H7 (cell line): ENCODE results near the gene TYMP. TPM values are rescaled to one million over a fixed set of nuclear protein-coding genes. Genes with fewer than 3 reads are reported as not detected.

Source experiments
- DNase-seq: peaks from one replicate; pipeline ENCODE4 v3.0.0; 2012
- H3K27me3 ChIP-seq: 2 replicates; pipeline ENCODE4 v1.6.0; 2011; ENCODE audit warnings: mild to moderate bottlenecking, low read length; ENCODE audit not compliant: control insufficient read depth, insufficient read depth
- H3K36me3 ChIP-seq: replicated peaks from 2 replicates; pipeline ENCODE4 v1.5.1; 2011; ENCODE audit warnings: low read length; ENCODE audit not compliant: control insufficient read depth, insufficient read depth
- H3K4me3 ChIP-seq: 2 replicates; pipeline ENCODE4 v1.5.1; 2011; ENCODE audit warnings: low read depth, mild to moderate bottlenecking, control low read depth, low read length, moderate library complexity; ENCODE audit not compliant: insufficient read depth
- total RNA-seq: library from RNA; depleted of rRNA; stranded (reverse); fragments of >200 nt; shearing (Covaris generic); gene quantifications from 2 replicates; pipeline ENCODE4 v1.2.3, GENCODE V29; 2014

Gene TYMP
- total RNA-seq, 1 experiment from 2014 or later, result 0.55 TPM

- DNase-seq, result peak; percentile 37
- Histone ChIP-seq H3K27me3 (peaks cover under 1% of the 10 kb centered on the region; the same call in 1 of the 2 replicates), H3K4me3 (no peak overlapping the region), H3K36me3 (no peaks in the 10 kb centered on the region; the same call in 1 of the 2 replicates)
Measured at GRCh38 chr22:50569896-50570535, 40.2 kb upstream of the TYMP start.

DNA sequence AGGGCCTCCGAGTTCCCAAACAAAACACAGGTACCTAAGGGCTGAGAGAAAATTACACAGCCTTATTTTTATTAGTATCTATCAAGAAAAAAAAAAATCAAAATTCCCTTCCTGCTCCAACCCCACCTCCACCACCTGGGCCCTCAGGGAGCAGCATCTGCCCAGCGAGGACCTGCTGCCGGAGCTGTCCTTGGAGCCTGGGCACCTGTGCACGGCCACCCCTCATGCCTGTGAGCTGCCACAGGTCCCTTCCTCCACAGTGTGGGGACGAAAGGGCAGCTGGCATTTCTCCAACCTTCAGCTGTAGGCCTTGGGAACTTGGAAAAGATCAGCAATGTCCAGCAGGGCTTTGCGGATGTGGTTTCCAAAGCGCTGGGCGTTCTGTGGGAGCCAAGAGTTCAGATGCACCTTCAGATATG, 39.2 kb upstream of the TYMP start:
- DNase-seq, result peak; percentile 23
- Histone ChIP-seq H3K27me3 (peaks cover 8% of the 10 kb centered on the region; the same call in 1 of the 2 replicates), H3K36me3 (no peaks in the 10 kb centered on the region; the same call in 1 of the 2 replicates), H3K4me3 (no peak overlapping the region)

- Histone ChIP-seq H3K4me3 (no peak overlapping the region), H3K27me3 (peaks cover 10% of the 10 kb centered on the region), H3K36me3 (no peaks in the 10 kb centered on the region; the same call in 1 of the 2 replicates)
- peak; percentile 26 for DNase-seq
Measured at GRCh38 chr22:50568626-50569025, 38.8 kb upstream of the TYMP start.

GRCh38 chr22:50567721-50568252, 38.0 kb upstream of the TYMP start:
- Histone ChIP-seq H3K4me3 (no peak overlapping the region), H3K36me3 (no peaks in the 10 kb centered on the region; the same call in 1 of the 2 replicates), H3K27me3 (peaks cover 17% of the 10 kb centered on the region)
- peak; percentile 22 for DNase-seq

GRCh38 chr22:50564289-50564688, 34.5 kb upstream of the TYMP start:
- H3K27me3 ChIP-seq, result peaks cover 20% of the 10 kb centered on the region
- H3K36me3 ChIP-seq, result no peaks in the 10 kb centered on the region; the same call in 1 of the 2 replicates
- H3K4me3 ChIP-seq, result no peak overlapping the region
- DNase-seq, result no peak

DNA sequence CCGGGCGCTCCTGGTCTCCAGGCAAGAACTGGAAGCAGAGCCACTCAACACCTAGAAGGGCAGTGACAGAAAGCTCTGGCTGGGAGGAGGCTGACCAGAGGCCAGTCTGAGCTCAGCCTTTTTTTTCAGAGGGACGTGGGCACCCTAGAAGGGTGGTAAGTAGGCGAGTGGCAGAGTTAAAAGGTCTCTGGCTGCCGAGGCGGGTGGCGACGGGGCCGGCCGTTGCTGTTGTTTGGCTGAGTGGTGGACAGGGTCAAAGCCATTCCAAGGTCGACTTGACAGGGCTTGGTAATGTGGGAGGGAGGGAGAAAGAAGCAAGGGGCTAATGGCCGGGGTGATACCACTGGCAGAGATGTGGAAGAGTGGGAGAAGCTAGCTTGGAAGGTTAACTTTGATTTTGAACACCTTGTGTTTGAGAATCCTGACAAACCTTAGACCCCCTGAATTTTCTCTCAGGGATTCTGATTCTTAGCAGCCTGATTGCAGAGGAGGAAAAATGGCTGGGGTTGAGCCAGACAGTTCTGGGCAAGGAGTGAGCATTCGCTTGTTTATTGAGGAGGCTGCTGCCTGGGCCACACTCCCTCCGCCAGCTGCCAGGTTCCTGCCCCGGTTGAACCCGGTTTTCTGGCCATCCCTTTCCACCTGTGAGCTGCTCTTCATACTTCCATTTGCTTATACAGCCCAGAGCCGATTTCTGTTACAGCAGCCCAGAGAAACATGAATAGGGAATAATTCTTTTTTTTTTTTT, 33.8 kb upstream of the TYMP start:
- H3K4me3 ChIP-seq, result peak overlapping the region; percentile 58
- H3K36me3 ChIP-seq, result no peaks in the 10 kb centered on the region
- DNase-seq, result peak; percentile 70
- H3K27me3 ChIP-seq, result peaks cover 20% of the 10 kb centered on the region

- no peaks in the 10 kb centered on the region for H3K36me3 ChIP-seq
- peak; percentile 99 for DNase-seq
- H3K27me3 ChIP-seq, result peaks cover 20% of the 10 kb centered on the region
- peak within 1 kb of the TSS; percentile 58 for H3K4me3 ChIP-seq
Measured at GRCh38 chr22:50562523-50563412, 33.0 kb upstream of the TYMP start, which contains the start of gene SYCE3. Gene SYCE3 (minus strand): TSS chr22:50562919. CDS start chr22:50556405, 6,514 bp downstream.

DNA sequence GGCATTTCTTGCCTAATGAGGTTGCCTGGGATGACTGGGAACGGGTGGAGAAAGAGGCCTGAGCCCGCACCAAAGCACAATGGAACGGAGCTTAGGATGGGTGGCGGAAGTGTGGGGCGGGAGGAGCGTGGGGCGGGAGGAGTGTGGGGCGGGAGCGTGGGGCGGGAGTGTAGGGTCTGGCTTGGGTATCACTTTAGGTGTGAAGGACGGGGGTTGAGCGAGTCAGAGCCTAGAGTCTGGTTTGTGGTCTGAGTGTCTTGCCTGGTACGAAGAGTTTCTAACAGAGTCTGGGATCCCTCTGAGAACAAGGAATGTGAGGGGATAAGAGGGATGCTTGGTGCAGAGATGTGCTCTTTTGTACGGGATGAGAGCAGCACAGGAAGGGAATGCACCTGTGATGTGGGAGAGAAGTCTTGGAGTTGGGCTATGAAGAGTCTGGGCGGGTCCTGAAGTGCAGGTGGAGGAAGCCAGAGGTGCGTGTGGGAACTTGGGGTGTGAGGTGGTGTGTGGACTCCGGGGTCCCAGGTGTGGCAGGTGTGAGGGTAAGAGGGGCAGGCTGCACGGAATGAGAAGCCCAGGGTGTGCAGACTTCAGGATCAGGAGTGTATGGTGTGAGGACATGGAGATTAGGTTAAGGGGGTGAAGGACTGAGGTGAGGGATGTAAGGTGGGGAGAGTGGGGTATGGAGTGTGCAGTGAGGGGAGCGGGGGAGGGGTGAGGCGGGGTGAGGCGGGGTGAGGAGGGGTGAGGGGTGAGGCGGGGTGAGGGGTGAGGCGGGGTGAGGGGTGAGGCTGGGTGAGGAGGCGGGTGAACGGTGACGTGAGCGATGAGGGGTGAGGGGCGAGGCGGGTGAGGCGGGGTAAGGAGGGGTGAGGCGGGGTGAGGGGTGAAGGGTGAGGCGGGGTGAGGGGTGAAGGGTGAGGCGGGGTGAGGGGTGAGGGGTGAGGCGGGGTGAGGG, 31.9 kb upstream of the TYMP start:
- Histone ChIP-seq H3K4me3 (no peak overlapping the region), H3K36me3 (no peaks in the 10 kb centered on the region), H3K27me3 (peaks cover 20% of the 10 kb centered on the region)
- DNase-seq, result peak; percentile 50

DNA sequence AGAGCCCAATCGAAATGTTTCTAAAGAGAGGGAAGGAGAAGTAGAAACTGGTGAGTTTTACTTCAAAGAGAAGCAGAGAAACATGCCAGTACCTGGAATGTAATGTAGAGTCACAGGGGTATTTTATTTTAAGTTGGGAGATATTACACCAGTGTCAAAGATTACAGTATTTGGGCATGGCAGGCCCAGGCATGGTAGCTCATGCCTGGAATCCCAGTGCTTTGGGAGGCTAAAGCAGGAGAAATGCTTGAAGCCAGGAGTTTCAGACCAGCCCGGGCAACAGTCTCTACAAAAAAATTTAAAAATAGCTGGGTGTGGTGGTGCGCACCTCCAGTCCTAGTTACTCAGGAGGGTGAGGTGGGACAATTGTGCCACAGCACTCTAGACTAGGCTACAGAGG, 30.2 kb upstream of the TYMP start:
- peaks cover 19% of the 10 kb centered on the region for H3K27me3 ChIP-seq
- no peak overlapping the region for H3K4me3 ChIP-seq
- DNase-seq, result no peak
- no peaks in the 10 kb centered on the region for H3K36me3 ChIP-seq

GRCh38 chr22:50556703-50557102, 26.9 kb upstream of the TYMP start:
- no peak overlapping the region for H3K4me3 ChIP-seq
- DNase-seq, result no peak
- H3K27me3 ChIP-seq, result peaks cover 2% of the 10 kb centered on the region
- H3K36me3 ChIP-seq, result no peaks in the 10 kb centered on the region

GRCh38 chr22:50553310-50553709, 23.5 kb upstream of the TYMP start:
- no peaks in the 10 kb centered on the region for H3K36me3 ChIP-seq
- DNase-seq, result no peak
- H3K4me3 ChIP-seq, result no peak overlapping the region
- H3K27me3 ChIP-seq, result no peaks in the 10 kb centered on the region; the same call in none of the 2 replicates

GRCh38 chr22:50551160-50551752, 21.4 kb upstream of the TYMP start:
- Histone ChIP-seq H3K4me3 (no peak overlapping the region), H3K27me3 (no peaks in the 10 kb centered on the region; the same call in 1 of the 2 replicates), H3K36me3 (no peaks in the 10 kb centered on the region)
- DNase-seq, result no peak

DNA sequence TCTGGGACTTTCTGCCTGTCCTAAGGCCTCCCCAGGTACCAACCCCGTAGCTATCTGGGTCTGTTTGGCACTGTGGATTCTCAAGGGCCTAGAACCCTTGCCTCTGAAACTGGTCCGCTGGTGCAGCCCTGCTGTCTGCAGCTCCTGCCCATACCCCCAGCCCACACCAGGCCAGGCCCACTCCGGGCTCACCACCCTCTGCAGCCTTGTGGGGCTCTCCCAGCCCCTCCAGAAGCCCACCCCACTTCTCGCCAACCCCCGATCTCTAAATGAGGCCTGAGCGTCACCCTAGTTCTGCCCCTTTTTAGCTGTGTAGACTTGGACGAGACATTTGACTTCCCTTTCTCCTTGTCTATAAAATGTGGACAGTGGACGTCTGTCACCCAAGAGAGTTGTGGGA, 20.6 kb upstream of the TYMP start:
- Histone ChIP-seq H3K36me3 (no peaks in the 10 kb centered on the region), H3K4me3 (no peak overlapping the region), H3K27me3 (no peaks in the 10 kb centered on the region; the same call in 1 of the 2 replicates)
- DNase-seq, result peak; percentile 56
